Effector CD8-positive, alpha-beta T cell (primary cell): ENCODE results near the gene PROSER1.
"Not testable (repeated sequence)": the region's sequence is repeated elsewhere in the genome, so short reads cannot be mapped to it uniquely, and the experiment has no call there.

Source experiments
- DNase-seq: peaks from one replicate; lab custom pipeline; 2025; lab: John Stamatoyannopoulos, UW

The PROSER1 gene

GRCh38 chr13:39025433-39025839 is 12.5 kb downstream of the PROSER1 start:
- no peak for DNase-seq

- no peak for DNase-seq
Measured at GRCh38 chr13:39023761-39024160, 14.1 kb downstream of the PROSER1 start.

DNA sequence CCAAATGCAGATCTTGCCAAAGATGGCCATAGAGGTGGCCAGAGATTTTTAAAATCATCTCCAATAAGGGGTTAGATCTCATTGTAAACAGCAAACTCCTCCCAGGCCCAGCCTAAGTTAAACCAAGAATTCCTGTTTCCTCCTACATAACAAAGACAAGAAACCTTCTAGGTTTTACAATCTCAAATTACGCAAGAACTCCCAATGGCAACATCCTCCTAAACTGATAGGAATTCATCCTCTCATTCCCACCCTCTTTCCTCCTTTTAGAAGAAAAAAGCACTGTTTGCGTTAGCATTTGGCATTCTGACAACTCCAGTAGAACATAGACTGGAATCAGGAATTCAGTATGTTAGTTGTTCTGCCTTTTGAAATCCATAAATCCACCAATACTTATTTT is 14.6 kb downstream of the PROSER1 start:
- no peak for DNase-seq

GRCh38 chr13:39020853-39021462 is 16.9 kb downstream of the PROSER1 start:
- DNase-seq: no peak

DNA sequence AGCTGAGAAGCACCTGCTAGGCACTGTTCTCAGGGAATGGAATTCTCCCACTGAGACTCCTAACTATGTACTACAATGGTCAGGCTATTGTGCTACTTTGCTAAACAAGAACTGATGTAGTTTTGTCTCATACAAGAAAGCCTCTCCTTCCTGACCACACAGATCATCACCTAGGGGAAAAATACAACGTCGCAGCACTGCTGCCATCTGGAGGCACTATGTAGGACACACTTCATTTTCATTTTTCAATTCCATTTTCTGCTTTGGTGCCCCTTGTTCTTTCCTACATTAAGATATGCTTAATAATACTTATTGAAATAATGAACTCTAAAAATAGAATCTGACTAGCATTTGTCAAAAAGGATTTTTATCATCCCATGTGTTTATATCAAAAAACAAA is 21.1 kb downstream of the PROSER1 start:
- no peak for DNase-seq

- no peak for DNase-seq
Measured at GRCh38 chr13:39016087-39016486, 21.8 kb downstream of the PROSER1 start.

- DNase-seq: no peak
Measured at GRCh38 chr13:39013462-39013861, 24.4 kb downstream of the PROSER1 start.

- DNase-seq: no peak
Measured at GRCh38 chr13:39012608-39013007, 25.3 kb downstream of the PROSER1 start.

GRCh38 chr13:39006371-39007111 is 31.3 kb downstream of the PROSER1 start:
- DNase-seq: not testable (repeated sequence)

DNA sequence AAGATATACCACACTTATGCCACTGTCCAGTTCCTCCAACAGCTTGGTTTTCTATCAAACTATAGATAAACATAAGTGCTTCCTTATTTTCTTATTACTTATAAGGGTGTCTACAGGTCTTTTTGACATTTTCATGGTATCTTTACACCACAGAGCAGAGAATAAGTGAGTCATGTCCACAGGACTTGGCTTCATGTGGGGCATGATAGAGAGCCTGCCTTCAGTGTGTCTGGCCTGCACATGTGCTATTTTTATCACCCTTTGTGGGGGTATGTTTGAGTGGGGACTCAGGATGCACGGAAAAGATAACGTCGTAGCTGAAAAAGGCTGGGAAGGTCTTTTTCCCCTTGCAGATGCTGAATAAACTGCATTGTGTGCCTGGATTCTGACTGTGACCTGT is 39.1 kb downstream of the PROSER1 start:
- DNase-seq: no peak

DNA sequence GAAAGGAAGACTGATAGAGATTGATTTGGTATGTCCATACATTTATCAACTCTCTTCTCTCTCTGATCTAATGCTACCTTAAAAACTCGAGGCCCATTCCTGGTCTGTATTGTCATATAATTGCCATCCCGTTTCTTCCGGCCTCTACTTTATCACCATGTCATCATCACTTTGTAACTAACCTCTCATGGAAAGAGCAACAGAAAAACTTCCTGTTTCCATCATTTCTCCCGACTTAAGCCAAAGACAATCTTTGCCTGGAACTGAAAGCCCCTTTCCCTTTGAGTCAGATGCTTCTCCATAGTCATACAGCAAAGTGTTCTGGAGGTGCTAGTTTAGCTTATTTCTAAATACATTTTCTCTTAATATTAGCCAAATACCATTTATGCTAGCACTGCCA is 44.5 kb downstream of the PROSER1 start:
- no peak for DNase-seq

DNA sequence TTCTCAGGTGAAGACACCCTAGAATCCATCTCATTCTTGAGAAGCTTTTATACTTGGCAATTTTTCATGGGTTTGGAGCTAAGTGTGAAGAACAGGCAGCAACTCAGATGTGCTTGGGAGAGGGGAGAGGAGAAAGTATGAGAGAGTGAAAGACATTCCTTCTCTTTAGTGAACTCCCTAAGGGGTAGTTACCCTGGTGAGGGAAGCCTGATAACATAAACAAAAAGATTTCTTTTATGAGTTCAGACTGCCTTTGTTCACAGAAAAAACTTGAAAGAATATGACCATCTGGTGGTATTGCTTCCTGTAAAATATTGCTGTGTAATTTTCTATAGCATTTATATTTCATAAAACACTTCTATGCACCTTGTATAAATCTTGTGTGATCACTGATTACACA is 47.2 kb downstream of the PROSER1 start, which contains the start of gene STOML3:
Gene STOML3 (minus strand): TSS at position 139 of the 400 bp plus-strand sequence. CDS start 110 bp downstream, at position 29.
- no peak for DNase-seq

GRCh38 chr13:38981096-38981495 is 56.8 kb downstream of the PROSER1 start:
- no peak for DNase-seq

GRCh38 chr13:38980750-38981078 is 57.2 kb downstream of the PROSER1 start:
- no peak for DNase-seq

GRCh38 chr13:38979891-38980749 is 57.8 kb downstream of the PROSER1 start:
- DNase-seq: no peak

DNA sequence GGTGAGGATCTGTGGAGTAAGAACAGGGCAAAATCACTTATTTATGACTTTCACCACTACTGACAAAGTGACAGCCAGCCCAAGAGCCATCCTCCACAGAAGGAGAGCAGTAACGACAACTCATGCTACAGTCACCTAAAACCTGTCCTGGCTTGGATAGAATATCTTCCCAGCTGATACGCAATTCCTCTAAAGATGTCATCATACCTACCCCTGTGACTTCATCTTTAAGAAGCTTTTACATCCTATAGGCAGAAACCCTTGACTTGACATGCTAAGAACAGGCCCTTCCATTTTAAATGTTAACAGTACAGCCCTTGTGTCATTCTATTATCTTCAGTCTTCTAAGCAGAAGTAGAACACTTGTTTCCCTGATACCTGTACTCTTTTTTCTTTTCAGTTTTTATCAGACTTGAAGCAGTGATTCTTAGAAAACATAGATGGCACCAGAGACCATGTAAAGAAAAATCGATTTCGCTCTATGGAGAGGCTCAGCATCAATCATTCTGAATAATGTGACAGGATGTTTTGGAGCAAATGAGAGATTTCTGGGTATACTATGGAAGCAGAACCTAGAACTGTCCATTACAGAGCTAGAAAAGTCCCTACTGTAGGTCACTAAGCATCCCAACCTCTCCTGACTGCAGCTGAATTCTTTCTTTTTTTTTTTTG is 67.4 kb downstream of the PROSER1 start:
- no peak for DNase-seq

DNA sequence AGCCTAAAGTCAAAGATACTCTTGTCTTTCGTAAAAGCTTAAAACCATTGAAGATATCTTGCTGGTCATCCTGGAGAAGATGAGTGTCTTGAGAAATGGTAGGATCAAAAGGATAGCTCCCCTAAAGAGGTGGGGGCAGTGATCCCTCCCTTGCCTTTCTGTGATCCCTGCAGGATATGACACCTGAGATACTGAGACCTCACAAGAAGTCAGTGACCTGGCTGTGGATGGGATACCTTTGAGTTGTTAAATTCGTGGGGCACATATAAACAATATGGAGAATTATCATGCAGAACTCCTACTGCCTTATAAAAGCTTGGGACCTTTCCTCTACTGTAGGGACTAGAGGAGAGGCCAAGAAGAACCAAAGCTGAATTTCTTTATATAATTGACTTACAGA is 68.7 kb downstream of the PROSER1 start:
- no peak for DNase-seq

- DNase-seq: no peak
Measured at GRCh38 chr13:38967446-38967845, 70.4 kb downstream of the PROSER1 start.

GRCh38 chr13:38965281-38965680 is 72.6 kb downstream of the PROSER1 start:
- DNase-seq: no peak

- DNase-seq: no peak
Measured at GRCh38 chr13:38960175-38960574, 77.7 kb downstream of the PROSER1 start.
